ENCODE measurements around the gene WNT1. TPM values are rescaled to one million over a fixed set of nuclear protein-coding genes. Genes with fewer than 3 reads are reported as not detected.

Gene WNT1
- total and polyA plus RNA-seq, 9 donors: not detected

DNA sequence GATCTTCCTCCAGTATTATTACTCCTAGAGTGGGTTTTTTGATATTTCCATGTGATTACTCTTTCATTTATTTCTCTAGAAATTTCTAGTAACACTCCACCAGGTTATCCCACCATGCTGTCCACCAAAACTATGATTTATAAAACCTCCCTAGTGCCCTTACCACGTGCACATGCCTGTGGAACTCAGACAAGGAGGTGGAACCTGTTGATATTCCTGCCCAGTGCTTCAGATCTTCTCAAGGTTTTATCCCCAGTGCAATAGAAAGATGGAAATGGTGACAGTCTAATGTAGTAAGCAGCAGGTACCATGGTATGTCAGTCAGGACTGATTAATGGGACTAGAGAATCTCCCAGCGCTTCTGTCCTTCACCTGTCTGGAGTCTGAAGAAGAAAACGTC lies 17.3 kb upstream of the WNT1 start:
- TF ChIP-seq POLR2A (IDR thresholded peaks at IDR 0.05): no peak
- no peak for TF ChIP-seq EP300 (IDR thresholded peaks at IDR 0.05)
- TF ChIP-seq, protein P1, sequence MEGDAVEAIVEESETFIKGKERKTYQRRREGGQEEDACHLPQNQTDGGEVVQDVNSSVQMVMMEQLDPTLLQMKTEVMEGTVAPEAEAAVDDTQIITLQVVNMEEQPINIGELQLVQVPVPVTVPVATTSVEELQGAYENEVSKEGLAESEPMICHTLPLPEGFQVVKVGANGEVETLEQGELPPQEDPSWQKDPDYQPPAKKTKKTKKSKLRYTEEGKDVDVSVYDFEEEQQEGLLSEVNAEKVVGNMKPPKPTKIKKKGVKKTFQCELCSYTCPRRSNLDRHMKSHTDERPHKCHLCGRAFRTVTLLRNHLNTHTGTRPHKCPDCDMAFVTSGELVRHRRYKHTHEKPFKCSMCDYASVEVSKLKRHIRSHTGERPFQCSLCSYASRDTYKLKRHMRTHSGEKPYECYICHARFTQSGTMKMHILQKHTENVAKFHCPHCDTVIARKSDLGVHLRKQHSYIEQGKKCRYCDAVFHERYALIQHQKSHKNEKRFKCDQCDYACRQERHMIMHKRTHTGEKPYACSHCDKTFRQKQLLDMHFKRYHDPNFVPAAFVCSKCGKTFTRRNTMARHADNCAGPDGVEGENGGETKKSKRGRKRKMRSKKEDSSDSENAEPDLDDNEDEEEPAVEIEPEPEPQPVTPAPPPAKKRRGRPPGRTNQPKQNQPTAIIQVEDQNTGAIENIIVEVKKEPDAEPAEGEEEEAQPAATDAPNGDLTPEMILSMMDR (IDR thresholded peaks at IDR 0.05): no peak
- no peaks in the 10 kb centered on the region for H3K9me3 ChIP-seq
- intact Hi-C loops (cut with DNase I): no loop called here
- no peaks in the 10 kb centered on the region for H3K27me3 ChIP-seq
- no peak overlapping the region for H3K27ac ChIP-seq
- H3K4me3 ChIP-seq: no peak overlapping the region
- 36 to 60% (median 48%) methylated on average over 3 of the region's 3 CpGs for WGBS, 3 donors
- H3K4me1 ChIP-seq (ENCODE audit: insufficient read depth): peaks cover 9% of the 10 kb centered on the region
- no peak for DNase-seq
- H3K36me3 ChIP-seq: no peaks in the 10 kb centered on the region

DNA sequence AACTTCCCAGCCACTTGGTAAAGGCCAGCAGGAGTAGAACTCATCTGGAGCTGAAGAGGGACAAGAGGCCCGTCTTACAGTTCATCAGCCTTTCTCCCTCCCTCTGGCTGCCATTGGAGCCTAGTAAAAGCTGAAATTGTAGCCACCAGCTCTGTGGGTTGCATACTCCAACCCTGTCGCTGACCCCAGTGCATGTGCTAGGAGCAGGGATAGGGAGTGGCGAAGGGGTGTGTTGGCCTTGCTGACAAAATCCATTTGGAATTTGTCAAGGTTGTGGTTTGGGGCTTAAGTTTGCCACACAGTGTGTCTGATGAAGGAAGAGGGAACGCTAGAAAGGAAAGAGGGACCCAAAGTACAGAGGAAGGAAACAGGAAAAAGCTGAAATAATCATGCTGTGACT lies 16.8 kb upstream of the WNT1 start:
- WGBS, 3 donors: 34 to 37% (median 35%) methylated on average over 4 of the region's 4 CpGs
- DNase-seq: no peak
- no peak overlapping the region for H3K4me3 ChIP-seq
- intact Hi-C loops (cut with DNase I): no loop called here
- no peaks in the 10 kb centered on the region for H3K27me3 ChIP-seq
- H3K9me3 ChIP-seq: no peaks in the 10 kb centered on the region
- H3K27ac ChIP-seq: no peak overlapping the region
- peaks cover 6% of the 10 kb centered on the region for H3K4me1 ChIP-seq (ENCODE audit: insufficient read depth)
- TF ChIP-seq EP300 (IDR thresholded peaks at IDR 0.05): no peak
- TF ChIP-seq, protein P1 (IDR thresholded peaks at IDR 0.05): no peak
- no peak for TF ChIP-seq POLR2A (IDR thresholded peaks at IDR 0.05)
- no peaks in the 10 kb centered on the region for H3K36me3 ChIP-seq

DNA sequence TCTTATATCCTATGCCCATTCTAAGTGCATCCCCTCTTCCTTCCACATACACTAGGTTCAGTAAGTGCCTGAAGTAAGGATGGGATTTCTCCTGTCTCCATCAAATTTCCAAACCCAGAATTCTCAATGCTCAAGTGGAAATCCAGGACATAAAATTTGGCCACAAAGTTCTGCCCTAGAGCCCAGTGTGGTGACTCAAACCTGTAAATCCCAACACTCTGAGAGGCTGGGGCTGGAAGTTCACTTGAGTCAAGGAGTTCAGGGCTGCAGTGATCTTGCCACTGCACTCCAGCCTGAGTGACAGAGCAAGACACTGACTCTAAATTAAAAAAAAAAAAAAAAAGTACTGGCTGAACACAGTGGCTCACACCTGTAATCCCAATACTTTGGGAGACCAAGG lies 16.3 kb upstream of the WNT1 start:
- no peak for DNase-seq
- Histone ChIP-seq H3K36me3 (no peaks in the 10 kb centered on the region), H3K9me3 (no peaks in the 10 kb centered on the region), H3K27me3 (no peaks in the 10 kb centered on the region), H3K4me3 (no peak overlapping the region), H3K27ac (no peak overlapping the region), H3K4me1 (ENCODE audit: insufficient read depth) (peaks cover 6% of the 10 kb centered on the region)
- intact Hi-C loops (cut with DNase I): no loop called here
- no peak for TF ChIP-seq POLR2A (IDR thresholded peaks at IDR 0.05)

DNA sequence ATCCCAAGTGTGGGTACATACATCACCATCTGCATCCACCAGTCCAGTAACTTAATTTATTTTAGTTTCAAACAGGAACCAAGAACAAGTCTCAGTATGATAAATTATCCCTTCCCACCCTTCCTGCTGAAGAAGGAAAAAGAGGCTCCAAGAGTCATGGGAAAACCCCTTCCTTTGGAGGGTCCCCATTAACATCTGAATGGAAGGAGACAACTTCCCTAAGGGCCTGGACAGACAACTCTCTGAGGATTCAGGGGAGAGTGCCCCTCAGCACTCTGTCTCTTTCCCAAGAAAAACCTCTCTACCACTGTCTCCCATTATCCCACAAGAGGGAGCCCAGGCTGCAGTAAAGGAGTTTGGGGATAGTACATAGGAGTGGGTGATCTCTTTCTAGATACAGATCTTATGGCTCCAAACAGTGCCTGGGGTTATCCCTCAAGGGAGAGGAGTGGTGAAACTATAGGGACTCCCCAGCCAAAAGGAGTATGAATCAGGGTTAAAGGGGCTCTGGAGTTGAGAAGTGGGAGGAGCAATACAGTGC lies 12.8 kb upstream of the WNT1 start:
- TF ChIP-seq POLR2A (IDR thresholded peaks at IDR 0.05) (no peak), EP300 (IDR thresholded peaks at IDR 0.05) (no peak)
- TF ChIP-seq, protein P1 (IDR thresholded peaks at IDR 0.05): no peak
- H3K4me1 ChIP-seq (ENCODE audit: insufficient read depth): peaks cover 2% of the 10 kb centered on the region
- no peak overlapping the region for H3K27ac ChIP-seq
- intact Hi-C loops (cut with DNase I): no loop called here
- DNase-seq: no peak
- no peaks in the 10 kb centered on the region for H3K27me3 ChIP-seq
- no peaks in the 10 kb centered on the region for H3K36me3 ChIP-seq
- H3K4me3 ChIP-seq: no peak overlapping the region
- H3K9me3 ChIP-seq: no peaks in the 10 kb centered on the region

DNA sequence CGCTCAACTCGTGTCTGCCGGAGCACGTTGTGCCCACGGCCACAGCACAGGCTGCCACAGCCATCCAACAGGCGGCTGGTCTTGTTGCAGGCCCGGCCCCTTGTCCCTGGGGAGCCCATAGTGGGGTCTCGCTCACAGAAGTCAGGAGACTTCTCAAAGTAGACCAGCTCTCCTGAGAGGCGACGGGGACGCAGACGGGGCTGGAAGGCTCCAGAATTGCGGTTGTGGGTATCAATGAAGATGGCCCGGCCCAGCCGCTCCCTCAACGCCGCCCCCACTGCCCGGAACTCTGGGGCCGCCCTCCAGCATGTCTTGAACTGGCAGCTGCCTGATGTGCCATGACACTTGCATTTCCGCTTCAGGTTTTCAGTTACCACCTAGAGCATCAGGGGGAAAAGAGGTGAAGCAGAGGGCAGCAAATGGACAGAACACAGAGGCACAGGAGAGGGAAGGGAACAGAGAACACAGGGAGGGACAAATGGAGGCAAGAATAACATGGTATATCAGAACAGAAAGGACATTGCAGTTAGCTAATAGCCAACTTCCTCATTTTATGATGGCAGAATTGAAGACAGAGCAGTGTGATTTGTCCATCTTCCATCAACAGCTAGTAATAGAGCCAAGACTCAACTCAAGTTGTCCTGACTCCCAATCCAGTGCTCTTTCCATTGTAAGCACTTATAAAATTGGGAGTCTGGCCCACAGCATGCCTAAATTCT lies 11.8 kb upstream of the WNT1 start:
- H3K27me3 ChIP-seq: no peaks in the 10 kb centered on the region
- peaks cover 2% of the 10 kb centered on the region for H3K4me1 ChIP-seq (ENCODE audit: insufficient read depth)
- H3K9me3 ChIP-seq: no peaks in the 10 kb centered on the region
- intact Hi-C loops (cut with DNase I): no loop called here
- H3K27ac ChIP-seq: no peak overlapping the region
- H3K4me3 ChIP-seq: no peak overlapping the region
- no peaks in the 10 kb centered on the region for H3K36me3 ChIP-seq
- no peak for DNase-seq
- 37 to 57% (median 41%) methylated on average over 20 of the region's 20 CpGs for WGBS, 3 donors
- TF ChIP-seq POLR2A (IDR thresholded peaks at IDR 0.05): no peak
- TF ChIP-seq, protein P1 (IDR thresholded peaks at IDR 0.05): no peak

All from ovary (tissue), 9 donors.